H1 (cell line): ENCODE measurements around the gene PIGV. TPM values are rescaled to one million over a fixed set of nuclear protein-coding genes. Genes with fewer than 3 reads are reported as not detected.

ENCODE experiments used
- CTCF ChIA-PET: fragments of 300-600 bp; sonication (Branson Sonifier 250); formaldehyde crosslinking; loops from one replicate; lab custom pipeline; 2021; ENCODE audit not compliant: partially characterized antibody; lab: Charles Lee
- POLR2A ChIA-PET: fragments of 300-600 bp; sonication (Branson Sonifier 250); formaldehyde crosslinking; loops from one replicate; lab custom pipeline; 2021; ENCODE audit warnings: inconsistent platforms; ENCODE audit not compliant: partially characterized antibody; lab: Charles Lee
- DNase-seq, 2 experiments: peaks; one replicate each; pipeline versions ENCODE4 v3.0.0 to v3.0.0-alpha.2; 2010 to 2022; ENCODE audit warnings: low spot score in 2 of 2, low read depth in 1 of 2, mixed read lengths in 1 of 2
- FAIRE-seq: peaks from 2 replicates; lab custom pipeline; 2011; peaks lifted over from hg19 to GRCh38; lab: Jason Lieb, UNC
- H2AFZ ChIP-seq: 2 replicates; pipeline ENCODE4 v1.8.1; 2012; ENCODE audit warnings: low read length, inconsistent platforms
- H2AK5ac ChIP-seq: 2 replicates; pipeline ENCODE4 v1.6.1; 2013; ENCODE audit warnings: low read depth, low read length
- H2BK120ac ChIP-seq: replicated peaks from 2 replicates; pipeline ENCODE3; 2013; ENCODE audit warnings: low read depth, low read length, inconsistent platforms
- H2BK12ac ChIP-seq: 2 replicates; pipeline ENCODE4 v1.6.1; 2013; ENCODE audit warnings: low read depth, low read length
- H2BK15ac ChIP-seq: 2 replicates; pipeline ENCODE4 v1.6.1; 2013; ENCODE audit warnings: low read length
- H2BK20ac ChIP-seq: 2 replicates; pipeline ENCODE4 v1.6.1; 2013; ENCODE audit warnings: low read length
- H2BK5ac ChIP-seq: 2 replicates; pipeline ENCODE4 v1.6.1; 2013; ENCODE audit warnings: low read depth, low read length
- H3K14ac ChIP-seq: 2 replicates; pipeline ENCODE4 v1.6.1; 2013; ENCODE audit warnings: inconsistent platforms; ENCODE audit not compliant: insufficient read length
- H3K18ac ChIP-seq: 2 replicates; pipeline ENCODE4 v1.6.1; 2013; ENCODE audit warnings: low read length; ENCODE audit errors: extremely low read depth
- H3K23ac ChIP-seq: 2 replicates; pipeline ENCODE4 v1.6.1; 2013; ENCODE audit warnings: inconsistent platforms; ENCODE audit not compliant: insufficient read length
- H3K23me2 ChIP-seq: 2 replicates; pipeline ENCODE4 v1.6.1; 2013; ENCODE audit warnings: low read depth, low read length
- H3K27ac ChIP-seq: 2 replicates; pipeline ENCODE4 v1.6.1; 2011; ENCODE audit warnings: low read depth, low read length, inconsistent platforms
- H3K27me3 ChIP-seq, 4 experiments: replicated peaks in 1 of 4; 1 replicate in 1 of 4; 2 replicates in 3 of 4; pipeline versions ENCODE4 v1.6.1 to v1.8.1; 2011 to 2013; ENCODE audit warnings: low read length in 3 of 4, mild to moderate bottlenecking in 3 of 4, inconsistent platforms in 2 of 4, mixed read lengths in 2 of 4, moderate library complexity in 1 of 4; ENCODE audit not compliant: control insufficient read depth in 3 of 4, insufficient read depth in 3 of 4; ENCODE audit errors: extremely low read depth in 1 of 4
- H3K36me3 ChIP-seq, 4 experiments: 2 replicates each; pipeline versions ENCODE4 v1.6.1 to v1.8.1; 2011 to 2013; ENCODE audit warnings: mild to moderate bottlenecking in 4 of 4, low read length in 3 of 4, moderate library complexity in 2 of 4, control low read depth in 1 of 4, inconsistent platforms in 1 of 4; ENCODE audit not compliant: insufficient read depth in 4 of 4, control insufficient read depth in 2 of 4
- H3K4ac ChIP-seq: replicated peaks from 2 replicates; pipeline ENCODE3; 2013; ENCODE audit warnings: low read length, low read depth, mixed read lengths, inconsistent platforms; ENCODE audit not compliant: insufficient read length
- H3K4me1 ChIP-seq, 4 experiments: replicated peaks in 1 of 4; 1 replicate in 1 of 4; 2 replicates in 3 of 4; pipeline versions ENCODE4 v1.6.1 to v1.8.1; 2011 to 2013; ENCODE audit warnings: low read length in 3 of 4, inconsistent platforms in 2 of 4, mixed read lengths in 1 of 4; ENCODE audit not compliant: insufficient read depth in 4 of 4, control insufficient read depth in 3 of 4
- H3K4me2 ChIP-seq, 2 experiments: 2 replicates each; pipeline versions ENCODE4 v1.6.1 to v1.8.1; 2011 to 2013; ENCODE audit warnings: low read depth in 2 of 2, low read length in 2 of 2, control low read depth in 1 of 2, inconsistent platforms in 1 of 2, mild to moderate bottlenecking in 1 of 2; ENCODE audit not compliant: insufficient read depth in 1 of 2
- H3K4me3 ChIP-seq, 4 experiments: fragments of 200-600, 300-600 bp in 1 of 4; sonication (generic), shearing (Covaris generic), sonication (Bioruptor Twin) in 1 of 4; 2 replicates each; pipeline versions ENCODE4 v1.5.1 to v1.8.1; 2011 to 2016; ENCODE audit warnings: low read length in 4 of 4, low read depth in 3 of 4, control low read depth in 2 of 4, inconsistent platforms in 2 of 4, mild to moderate bottlenecking in 2 of 4, mixed read lengths in 1 of 4, moderate library complexity in 1 of 4; ENCODE audit not compliant: insufficient read depth in 2 of 4; ENCODE audit errors: extremely low read depth in 1 of 4
- H3K56ac ChIP-seq: replicated peaks from 2 replicates; pipeline ENCODE3; 2013; ENCODE audit warnings: low read depth, mild to moderate bottlenecking, mixed read lengths, low read length, inconsistent platforms; ENCODE audit not compliant: insufficient read length
- H3K79me1 ChIP-seq: 2 replicates; pipeline ENCODE4 v1.6.1; 2013; ENCODE audit warnings: low read depth, low read length, control low read depth
- H3K79me2 ChIP-seq, 2 experiments: 2 replicates each; pipeline versions ENCODE4 v1.6.1 to v1.8.1; 2012 to 2013; ENCODE audit warnings: low read length in 2 of 2, mild to moderate bottlenecking in 2 of 2, inconsistent platforms in 1 of 2; ENCODE audit not compliant: insufficient read depth in 2 of 2, control insufficient read depth in 1 of 2
- H3K9ac ChIP-seq, 4 experiments: replicated peaks in 1 of 4; 1 replicate in 1 of 4; 2 replicates in 3 of 4; pipeline versions ENCODE4 v1.6.1 to v1.8.1; 2011 to 2013; ENCODE audit warnings: low read depth in 3 of 4, low read length in 3 of 4, control low read depth in 2 of 4, mild to moderate bottlenecking in 2 of 4, moderate library complexity in 2 of 4, inconsistent platforms in 1 of 4; ENCODE audit errors: extremely low read depth in 1 of 4
- H3K9me3 ChIP-seq, 2 experiments: 2 replicates each; pipeline versions ENCODE4 v1.6.1 to v1.8.1; 2012 to 2013; ENCODE audit warnings: mild to moderate bottlenecking in 2 of 2, moderate library complexity in 2 of 2, control low read depth in 1 of 2, inconsistent platforms in 1 of 2, low read depth in 1 of 2, low read length in 1 of 2, mixed read lengths in 1 of 2; ENCODE audit not compliant: insufficient read depth in 2 of 2
- H4K20me1 ChIP-seq, 2 experiments: replicated peaks in 1 of 2; 2 replicates each; pipeline versions ENCODE3 to v1.8.1; 2011 to 2013; ENCODE audit warnings: inconsistent platforms in 2 of 2, low read length in 2 of 2, mild to moderate bottlenecking in 1 of 2; ENCODE audit not compliant: insufficient read depth in 2 of 2, control insufficient read depth in 1 of 2
- H4K5ac ChIP-seq: 2 replicates; pipeline ENCODE4 v1.6.1; 2013; ENCODE audit warnings: low read length, low read depth, mixed read lengths, inconsistent platforms; ENCODE audit not compliant: insufficient read length
- H4K8ac ChIP-seq: 2 replicates; pipeline ENCODE4 v1.8.0; 2013; ENCODE audit warnings: mild to moderate bottlenecking, moderate library complexity, low read length, inconsistent platforms; ENCODE audit not compliant: insufficient read depth; ENCODE audit errors: extremely low read depth
- H4K91ac ChIP-seq: replicated peaks from 2 replicates; pipeline ENCODE3; 2013; ENCODE audit warnings: low read length, mixed read lengths, inconsistent platforms; ENCODE audit not compliant: insufficient read length
- BACH1 ChIP-seq: IDR thresholded peaks from 2 replicates; pipeline ENCODE4 v1.6.1; 2012; ENCODE audit warnings: low read length, improper control_type of control experiment
- CREB1 ChIP-seq: IDR thresholded peaks from 2 replicates; pipeline ENCODE4 v1.6.1; 2012; ENCODE audit warnings: inconsistent platforms
- CTBP2 ChIP-seq: IDR thresholded peaks from 2 replicates; pipeline ENCODE4 v1.7.0; 2011; ENCODE audit warnings: borderline replicate concordance, mild to moderate bottlenecking, moderate library complexity, mixed read lengths, low read length; ENCODE audit not compliant: insufficient read depth, insufficient read length
- FOSL1 ChIP-seq: IDR thresholded peaks from 2 replicates; pipeline ENCODE4 v1.6.1; 2011; ENCODE audit warnings: mild to moderate bottlenecking, low read depth, low read length, moderate library complexity; ENCODE audit not compliant: insufficient read depth
- HDAC6 ChIP-seq: IDR thresholded peaks from one replicate; pipeline ENCODE4 v1.7.1; 2012; ENCODE audit warnings: low read depth, mild to moderate bottlenecking, inconsistent platforms, low read length, moderate library complexity
- JUN ChIP-seq: IDR thresholded peaks from 2 replicates; pipeline ENCODE4 v1.6.1; 2011; ENCODE audit warnings: low read depth, mild to moderate bottlenecking, improper control_type of control experiment, low read length
- PHF8 ChIP-seq: fragments of 200-600 bp; sonication (generic); conservative IDR thresholded peaks from 2 replicates; pipeline ENCODE4 v1.7.1; 2012; ENCODE audit warnings: low read depth, mild to moderate bottlenecking, inconsistent platforms, low read length, moderate library complexity
- POU5F1 ChIP-seq: IDR thresholded peaks from 2 replicates; pipeline ENCODE4 v1.6.1; 2011; ENCODE audit warnings: low read depth, mild to moderate bottlenecking, low read length, moderate library complexity
- RBBP5 ChIP-seq: IDR thresholded peaks from 2 replicates; pipeline ENCODE4 v1.7.1; 2012; ENCODE audit warnings: low read depth, mild to moderate bottlenecking, inconsistent platforms, low read length, moderate library complexity, borderline replicate concordance
- SRF ChIP-seq: IDR thresholded peaks from 2 replicates; pipeline ENCODE4 v1.6.1; 2011; ENCODE audit warnings: mild to moderate bottlenecking, low read depth, low read length, moderate library complexity
- YY1 ChIP-seq: IDR thresholded peaks from 2 replicates; pipeline ENCODE4 v1.6.1; 2011; ENCODE audit warnings: low read depth, mild to moderate bottlenecking, low read length
- whole genome bisulfite sequencing, 2 experiments: shearing (Covaris generic) in 1 of 2; methylation state at CpG; one replicate each; pipeline versions ENCODE4 v1.1.6 to v1.1.7; 2013 to 2015; ENCODE audit warnings: low lambda C conversion rate in 2 of 2, mixed read lengths in 2 of 2, inconsistent platforms in 1 of 2, low coverage in 1 of 2, missing lambda C conversion rate in 1 of 2; ENCODE audit not compliant: insufficient replicate concordance in 2 of 2, insufficient coverage in 1 of 2, insufficient read length in 1 of 2; ENCODE audit errors: extremely low coverage in 1 of 2, missing lambda C conversion rate in 1 of 2; 5-methylcytosine and 5-hydroxymethylcytosine counted together
- polyA plus RNA-seq, 7 experiments: library from polyadenylated mRNA; depleted of rRNA in 3 of 7; stranded (reverse) in 5 of 7; unstranded in 2 of 7; fragments of >200 nt in 5 of 7; fragments of 200-250 nt in 2 of 7; gene quantifications; 1 replicate in 5 of 7; 2 replicates in 1 of 7; 4 replicates in 1 of 7; pipeline versions ENCODE4 v1.2.1 to v1.2.3, GENCODE V29; 2011 to 2013; ENCODE audit warnings: missing spikeins in 2 of 7, mixed read lengths in 2 of 7
- total RNA-seq: library from RNA; stranded (reverse); fragmentation: NEBNext Ultra II Directional; extraction: Animal tissue kit (Norgen Biotek cat#: 25700); gene quantifications from 2 replicates; pipeline ENCODE4 v1.2.1, GENCODE V29; 2021

PIGV gene
- total and polyA plus RNA-seq, 2 of the 8 experiments (the other 6 are each of a cell fraction or from before 2014, with no cell fraction given) = 8.5 to 20.9 TPM

DNA sequence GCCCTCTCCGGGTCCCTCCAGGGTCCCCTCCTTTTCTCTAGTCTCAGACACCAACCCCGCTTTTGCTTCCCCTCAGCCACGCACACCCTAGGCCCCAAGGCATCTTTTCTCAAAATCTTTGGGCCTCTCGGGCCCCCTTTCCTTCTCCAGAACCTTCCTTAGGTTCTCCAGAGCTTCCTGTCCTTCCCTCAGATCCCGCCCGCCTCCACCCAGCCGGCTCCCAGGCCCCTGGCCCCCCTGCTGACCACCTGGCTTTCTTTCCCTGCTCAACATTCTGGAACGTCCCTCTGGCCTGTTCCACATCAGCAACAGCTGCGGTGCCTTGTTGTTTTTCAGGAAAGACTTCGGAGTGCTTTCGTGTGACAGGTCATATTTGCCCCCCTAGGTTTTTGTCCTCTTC, 39.9 kb downstream of the PIGV start:
- peak overlapping the region; percentile 53 to 76 (median 56); a peak in 7 of 8 replicates for H3K4me3 ChIP-seq
- H3K9ac ChIP-seq = 0 out of 7 replicates have a peak overlapping the region, but pooled peaks of 1 of the 4 experiments have one; percentile 4
- H3K4ac ChIP-seq = no peak overlapping the region
- H2BK15ac ChIP-seq = no peak overlapping the region
- peaks cover 6% of the 10 kb centered on the region; the same call in 1 of the 2 replicates for H3K23me2 ChIP-seq
- H4K8ac ChIP-seq = no peak overlapping the region
- H3K79me2 ChIP-seq = peaks cover 0 to 11% of the 10 kb centered on the region in 2 experiments; a peak in 1 of 4 replicates
- no peak overlapping the region for H2AFZ ChIP-seq
- no peak overlapping the region for H3K56ac ChIP-seq
- no peak overlapping the region for H3K14ac ChIP-seq
- CTCF ChIA-PET = interaction anchor here (0.7 to 12.8 kb wide), 3 partner anchors 11 to 31 kb away, joined by 3 to 125 read pairs (median 5); partner anchors contain the start of gene SFN
- TF ChIP-seq CTBP2 = no peak
- no peak for TF ChIP-seq CREB1
- no peak for TF ChIP-seq PHF8
- TF ChIP-seq POU5F1 = no peak
- no peak for TF ChIP-seq JUN
- TF ChIP-seq HDAC6 = no peak
- TF ChIP-seq YY1 = no peak
- no peak for TF ChIP-seq SRF
- TF ChIP-seq FOSL1 = no peak
- no peak for TF ChIP-seq RBBP5
- no peak for TF ChIP-seq BACH1
- DNase-seq (no peak), FAIRE-seq (no peak)
- no peak overlapping the region for H2AK5ac ChIP-seq
- no peak overlapping the region for H3K23ac ChIP-seq
- H2BK5ac ChIP-seq = no peak overlapping the region
- no peak overlapping the region for H4K91ac ChIP-seq
- no peak overlapping the region for H4K5ac ChIP-seq
- no peak overlapping the region for H2BK12ac ChIP-seq
- peaks cover 12% of the 10 kb centered on the region for H3K79me1 ChIP-seq
- peak overlapping the region; percentile 86 to 93 for H3K4me2 ChIP-seq
- no peaks in the 10 kb centered on the region for H3K9me3 ChIP-seq
- H3K4me1 ChIP-seq = peaks cover 6 to 9% (median 7%) of the 10 kb centered on the region in 4 experiments; a peak in 6 of 7 replicates
- H3K27ac ChIP-seq = no peak overlapping the region
- peaks cover 0 to 6% (median 2%) of the 10 kb centered on the region in 4 experiments; a peak in 4 of 8 replicates for H3K36me3 ChIP-seq
- H2BK120ac ChIP-seq = no peak overlapping the region
- WGBS, 2 experiments = 52% methylated on average over 8 of the region's 11 CpGs; no CpG with 5 or more reads in 1 of the 2 experiments
- POLR2A ChIA-PET = interaction anchor here (1.2 to 1.6 kb wide), 3 partner anchors 37 to 268 kb away, joined by 3 to 4 read pairs (median 3); partner anchors contain the start of gene GPN2
- H3K18ac ChIP-seq = no peak overlapping the region; the same call in 1 of the 2 replicates
- no peaks in the 10 kb centered on the region for H3K27me3 ChIP-seq
- no peak overlapping the region for H2BK20ac ChIP-seq
- H4K20me1 ChIP-seq = peaks cover 9 to 11% of the 10 kb centered on the region in 2 experiments
